ENCODE data around the gene CCDC91. TPM values are rescaled to one million over a fixed set of nuclear protein-coding genes. Genes with fewer than 3 reads are reported as not detected.

The CCDC91 gene
- total RNA-seq, 4 donors from 2014 or later, result 24.3 to 65.2 (median 34.3) TPM

- Histone ChIP-seq H3K36me3 (no peaks in the 10 kb centered on the region), H3K27me3 (no peaks in the 10 kb centered on the region), H3K4me1 (no peaks in the 10 kb centered on the region), H3K27ac (no peak overlapping the region), H3K9me3 (no peaks in the 10 kb centered on the region), H3K4me3 (no peak overlapping the region)
- DNase-seq, result no peak
- no peak for TF ChIP-seq POLR2A (IDR thresholded peaks at IDR 0.05)
- TF ChIP-seq CTCF (IDR thresholded peaks at IDR 0.05), result no peak
Observed at GRCh38 chr12:28340261-28341045, 150.2 kb downstream of the CCDC91 start.

GRCh38 chr12:28343713-28344112, 153.5 kb downstream of the CCDC91 start:
- no peak overlapping the region for H3K27ac ChIP-seq
- no peaks in the 10 kb centered on the region for H3K9me3 ChIP-seq
- no peaks in the 10 kb centered on the region for H3K36me3 ChIP-seq
- no peak overlapping the region for H3K4me3 ChIP-seq
- no peak for TF ChIP-seq CTCF (IDR thresholded peaks at IDR 0.05)
- no peak for TF ChIP-seq POLR2A (IDR thresholded peaks at IDR 0.05)
- no peaks in the 10 kb centered on the region for H3K4me1 ChIP-seq
- H3K27me3 ChIP-seq, result no peaks in the 10 kb centered on the region
- no peak for DNase-seq

- DNase-seq, result no peak
- H3K4me1 ChIP-seq, result no peaks in the 10 kb centered on the region
- H3K27ac ChIP-seq, result no peak overlapping the region
- no peaks in the 10 kb centered on the region for H3K27me3 ChIP-seq
- TF ChIP-seq POLR2A (IDR thresholded peaks at IDR 0.05) (no peak), CTCF (IDR thresholded peaks at IDR 0.05) (no peak)
- H3K36me3 ChIP-seq, result no peaks in the 10 kb centered on the region
- H3K4me3 ChIP-seq, result no peak overlapping the region
- no peaks in the 10 kb centered on the region for H3K9me3 ChIP-seq
Observed at GRCh38 chr12:28346567-28346966, 156.3 kb downstream of the CCDC91 start.

GRCh38 chr12:28349196-28349595, 158.9 kb downstream of the CCDC91 start:
- no peaks in the 10 kb centered on the region for H3K4me1 ChIP-seq
- no peak for DNase-seq
- TF ChIP-seq POLR2A (IDR thresholded peaks at IDR 0.05) (no peak), CTCF (IDR thresholded peaks at IDR 0.05) (no peak)
- no peak overlapping the region for H3K4me3 ChIP-seq
- H3K27ac ChIP-seq, result no peak overlapping the region
- no peaks in the 10 kb centered on the region for H3K27me3 ChIP-seq
- H3K36me3 ChIP-seq, result peaks cover 0 to 11% (median 0%) of the 10 kb centered on the region in 3 donors
- no peaks in the 10 kb centered on the region for H3K9me3 ChIP-seq

- no peaks in the 10 kb centered on the region for H3K27me3 ChIP-seq
- DNase-seq, result no peak
- no peaks in the 10 kb centered on the region for H3K4me1 ChIP-seq
Observed at GRCh38 chr12:28350502-28350901, 160.2 kb downstream of the CCDC91 start.

More at GRCh38 chr12:28350502-28350901, 160.2 kb downstream of the CCDC91 start:
- H3K36me3 ChIP-seq, result peaks cover 0 to 11% (median 0%) of the 10 kb centered on the region in 3 donors
- TF ChIP-seq POLR2A (IDR thresholded peaks at IDR 0.05), result no peak
- no peak for TF ChIP-seq CTCF (IDR thresholded peaks at IDR 0.05)
- H3K4me3 ChIP-seq, result no peak overlapping the region
- no peak overlapping the region for H3K27ac ChIP-seq
- H3K9me3 ChIP-seq, result no peaks in the 10 kb centered on the region

Data from Peyer's patch (tissue), 4 donors.